OCI-LY7 (cell line): ENCODE measurements around the gene LGSN. TPM values are rescaled to one million over a fixed set of nuclear protein-coding genes. Genes with fewer than 3 reads are reported as not detected.

ENCODE experiments used
- BruUV-seq: library from RNA; stranded (reverse); fragments of 400-500 nt; replicated peaks from 2 replicates; lab custom pipeline; 2021; lab: Mats Ljungman, UMichigan
- CTCF ChIA-PET: fragments of 300-600 bp; sonication (Branson Sonifier 250); formaldehyde crosslinking; loops from one replicate; lab custom pipeline; 2022; ENCODE audit warnings: antibody characterized with exemption; ENCODE audit not compliant: unreplicated experiment; lab: Charles Lee
- POLR2A ChIA-PET: fragments of 300-600 bp; sonication (Branson Sonifier 250); formaldehyde crosslinking; loops from one replicate; lab custom pipeline; 2022; ENCODE audit warnings: antibody characterized with exemption; lab: Charles Lee
- DNase-seq: peaks from one replicate; pipeline ENCODE4 v3.0.0-alpha.2; 2015; ENCODE audit warnings: low spot score
- H2AFZ ChIP-seq: fragments of 200-600 bp; sonication (generic), shearing (Covaris generic); 2 replicates; pipeline ENCODE4 v1.6.1; 2014; ENCODE audit warnings: mild to moderate bottlenecking, antibody characterized with exemption, low read length, moderate library complexity
- H3K27ac ChIP-seq: fragments of 200-600 bp; sonication (generic); 2 replicates; pipeline ENCODE4 v1.5.1; 2014; ENCODE audit warnings: mixed run types, low read depth, mild to moderate bottlenecking, moderate library complexity, low read length, inconsistent platforms; ENCODE audit not compliant: poor library complexity, severe bottlenecking
- H3K36me3 ChIP-seq: fragments of 200-600 bp; sonication (generic); 2 replicates; pipeline ENCODE4 v1.6.1; 2014; ENCODE audit warnings: mild to moderate bottlenecking, antibody characterized with exemption, low read length, moderate library complexity, mixed read lengths; ENCODE audit not compliant: insufficient read depth
- H3K4me1 ChIP-seq: fragments of 200-600 bp; sonication (generic); 2 replicates; pipeline ENCODE4 v1.5.1; 2014; ENCODE audit warnings: mild to moderate bottlenecking, low read length; ENCODE audit not compliant: insufficient read depth, poor library complexity, severe bottlenecking
- H3K4me2 ChIP-seq: fragments of 200-600 bp; sonication (generic); 2 replicates; pipeline ENCODE4 v1.6.1; 2014; ENCODE audit warnings: mild to moderate bottlenecking, low read length
- H3K4me3 ChIP-seq: fragments of 200-600 bp; sonication (generic); 2 replicates; pipeline ENCODE4 v1.5.1; 2014; ENCODE audit warnings: mild to moderate bottlenecking, low read depth, low read length; ENCODE audit not compliant: poor library complexity, severe bottlenecking
- H3K79me2 ChIP-seq: fragments of 200-600 bp; sonication (generic); 2 replicates; pipeline ENCODE4 v1.6.1; 2016; ENCODE audit warnings: low read depth, mild to moderate bottlenecking, low read length, moderate library complexity, mixed read lengths; ENCODE audit not compliant: insufficient read depth
- H3K9me2 ChIP-seq: fragments of 200-600 bp; sonication (generic); 2 replicates; pipeline ENCODE4 v1.6.1; 2016; ENCODE audit warnings: mild to moderate bottlenecking, low read length, mixed read lengths; ENCODE audit not compliant: insufficient read depth
- H3K9me3 ChIP-seq: fragments of 200-600 bp; sonication (generic); 2 replicates; pipeline ENCODE4 v1.6.1; 2014; ENCODE audit warnings: mild to moderate bottlenecking, mixed run types, low read length, mixed read lengths
- H4K20me1 ChIP-seq: fragments of 200-600 bp; sonication (generic); 2 replicates; pipeline ENCODE4 v1.6.1; 2014; ENCODE audit warnings: mild to moderate bottlenecking, antibody characterized with exemption, low read length, moderate library complexity, mixed read lengths; ENCODE audit not compliant: insufficient read depth
- CTCF ChIP-seq: fragments of 200-600 bp; sonication (generic); conservative IDR thresholded peaks from 2 replicates; pipeline ENCODE4 v1.5.1; 2014; ENCODE audit warnings: mild to moderate bottlenecking, antibody characterized with exemption, low read length, moderate library complexity, mixed read lengths
- EZH2phosphoT487 ChIP-seq: fragments of 200-600 bp; sonication (generic); IDR thresholded peaks from 2 replicates; pipeline ENCODE4 v1.6.1; 2018; ENCODE audit warnings: low read depth, borderline replicate concordance, mild to moderate bottlenecking, mixed run types, antibody characterized with exemption, low read length, moderate library complexity, mixed read lengths
- intact Hi-C: fragments of 100-400 bp; cut with micrococcal nuclease; formaldehyde crosslinking; loops from one replicate; pipeline ENCODE4 v1.10.0; 2022; ENCODE audit not compliant: unreplicated experiment
- total RNA-seq, 2 experiments: library from RNA; depleted of rRNA in 1 of 2; stranded (reverse); fragments of >200 nt in 1 of 2; shearing (Covaris generic) in 1 of 2; gene quantifications; 2 replicates each; pipeline ENCODE4 v1.2.3, GENCODE V29; 2014 to 2022

LGSN gene
- total RNA-seq, 2 experiments from 2014 or later, result 0.25 to 0.76 TPM

GRCh38 chr6:63246581-63246980 lies 73.2 kb downstream of the LGSN start:
- H3K4me3 ChIP-seq, result no peak overlapping the region
- intact Hi-C loops, result loop anchor here (10.0 kb wide), 1 partner anchor 52 kb away; no protein-coding TSS in a partner anchor
- no peak overlapping the region for H3K4me2 ChIP-seq
- ChIA-PET POLR2A (no interaction called here), CTCF (no interaction called here)
- TF ChIP-seq EZH2phosphoT487 (no peak), CTCF (no peak)
- H3K4me1 ChIP-seq, result no peaks in the 10 kb centered on the region
- H3K9me3 ChIP-seq, result no peaks in the 10 kb centered on the region
- BruUV-seq, result no TSS peak
- H3K9me2 ChIP-seq, result no peaks in the 10 kb centered on the region
- no peaks in the 10 kb centered on the region for H4K20me1 ChIP-seq
- no peak for DNase-seq
- H2AFZ ChIP-seq, result no peak overlapping the region
- H3K36me3 ChIP-seq, result no peaks in the 10 kb centered on the region
- H3K27ac ChIP-seq, result no peak overlapping the region
- no peaks in the 10 kb centered on the region for H3K79me2 ChIP-seq

- intact Hi-C loops, result loop anchor here (10.0 kb wide), 1 partner anchor 51 kb away; no protein-coding TSS in a partner anchor
- Histone ChIP-seq H3K4me2 (no peak overlapping the region), H3K36me3 (no peaks in the 10 kb centered on the region), H3K4me1 (no peaks in the 10 kb centered on the region), H3K27ac (no peak overlapping the region), H3K9me2 (no peaks in the 10 kb centered on the region), H3K4me3 (no peak overlapping the region), H3K9me3 (no peaks in the 10 kb centered on the region), H4K20me1 (no peaks in the 10 kb centered on the region), H2AFZ (no peak overlapping the region), H3K79me2 (no peaks in the 10 kb centered on the region)
- ChIA-PET CTCF (no interaction called here), POLR2A (no interaction called here)
- no TSS peak for BruUV-seq
- TF ChIP-seq CTCF, result peak; percentile 57
- no peak for TF ChIP-seq EZH2phosphoT487
- DNase-seq, result no peak
Observed at GRCh38 chr6:63245909-63246308, 73.9 kb downstream of the LGSN start.

- BruUV-seq, result no TSS peak
Observed at GRCh38 chr6:63245420-63245819, 74.4 kb downstream of the LGSN start.

More at GRCh38 chr6:63245420-63245819, 74.4 kb downstream of the LGSN start:
- Histone ChIP-seq H3K36me3 (no peaks in the 10 kb centered on the region), H3K4me2 (no peak overlapping the region), H4K20me1 (no peaks in the 10 kb centered on the region), H3K9me3 (no peaks in the 10 kb centered on the region), H3K4me1 (no peaks in the 10 kb centered on the region), H3K9me2 (no peaks in the 10 kb centered on the region), H2AFZ (no peak overlapping the region), H3K27ac (no peak overlapping the region), H3K79me2 (no peaks in the 10 kb centered on the region), H3K4me3 (no peak overlapping the region)
- TF ChIP-seq CTCF (no peak), EZH2phosphoT487 (no peak)
- intact Hi-C loops, result loop anchor here (10.0 kb wide), 1 partner anchor 51 kb away; no protein-coding TSS in a partner anchor
- CTCF ChIA-PET, result no interaction called here
- DNase-seq, result no peak
- POLR2A ChIA-PET, result no interaction called here
